A673 (cell line): ENCODE data around the gene KRT15. TPM values are rescaled to one million over a fixed set of nuclear protein-coding genes. Genes with fewer than 3 reads are reported as not detected.

ENCODE experiments used
- BruUV-seq: library from RNA; stranded (reverse); fragments of 400-500 nt; replicated peaks from 2 replicates; lab custom pipeline; 2021; lab: Mats Ljungman, UMichigan
- CTCF ChIA-PET: fragments of 300-600 bp; sonication (Branson Sonifier 250); formaldehyde crosslinking; loops from one replicate; lab custom pipeline; 2022; ENCODE audit warnings: antibody characterized with exemption; lab: Charles Lee
- POLR2A ChIA-PET: fragments of 300-600 bp; sonication (Branson Sonifier 250); formaldehyde crosslinking; loops from one replicate; lab custom pipeline; 2022; ENCODE audit warnings: antibody characterized with exemption; ENCODE audit not compliant: low non-redundant PET; lab: Charles Lee
- DNase-seq: peaks from one replicate; pipeline ENCODE4 v3.0.0-alpha.2; 2015; ENCODE audit warnings: low spot score
- H3K27ac ChIP-seq: fragments of 200-600 bp; sonication (generic); 2 replicates; pipeline ENCODE4 v1.5.1; 2016; ENCODE audit warnings: mixed run types, low read depth, mild to moderate bottlenecking, mixed read lengths, antibody characterized with exemption, low read length; ENCODE audit not compliant: poor library complexity, severe bottlenecking
- H3K27me3 ChIP-seq: fragments of 200-600 bp; sonication (generic); replicated peaks from 2 replicates; pipeline ENCODE4 v1.6.1; 2017; ENCODE audit warnings: mixed run types, low read depth, mild to moderate bottlenecking, mixed read lengths, antibody characterized with exemption, low read length; ENCODE audit not compliant: insufficient read depth, poor library complexity
- H3K36me3 ChIP-seq: fragments of 200-600 bp; sonication (generic); 2 replicates; pipeline ENCODE4 v1.6.1; 2016; ENCODE audit warnings: mixed run types, mild to moderate bottlenecking, mixed read lengths, antibody characterized with exemption, low read length; ENCODE audit not compliant: insufficient read depth, poor library complexity, severe bottlenecking
- H3K4me1 ChIP-seq: fragments of 200-600 bp; sonication (generic); 2 replicates; pipeline ENCODE4 v1.6.1; 2017; ENCODE audit warnings: mixed run types, mild to moderate bottlenecking, mixed read lengths, antibody characterized with exemption, low read length; ENCODE audit not compliant: insufficient read depth, poor library complexity, severe bottlenecking
- H3K4me3 ChIP-seq: fragments of 200-600 bp; sonication (generic); 2 replicates; pipeline ENCODE4 v1.5.1; 2016; ENCODE audit warnings: low read depth, mixed run types, mild to moderate bottlenecking, mixed read lengths, low read length; ENCODE audit not compliant: poor library complexity, severe bottlenecking
- H3K9me3 ChIP-seq: fragments of 200-600 bp; sonication (generic); 2 replicates; pipeline ENCODE4 v1.6.1; 2016; ENCODE audit warnings: mixed run types, low read depth, mild to moderate bottlenecking, mixed read lengths, antibody characterized with exemption, low read length; ENCODE audit not compliant: poor library complexity, severe bottlenecking
- EZH2 ChIP-seq: fragments of 200-600 bp; sonication (generic); IDR thresholded peaks from 2 replicates; pipeline ENCODE4 v1.6.1; 2017; ENCODE audit warnings: borderline replicate concordance, low read depth, mild to moderate bottlenecking, mixed read lengths, antibody characterized with exemption, low read length; ENCODE audit not compliant: poor library complexity, severe bottlenecking
- intact Hi-C: fragments of 100-400 bp; cut with micrococcal nuclease; formaldehyde crosslinking; loops from one replicate; pipeline ENCODE4 v1.10.0; 2022; ENCODE audit not compliant: unreplicated experiment
- total RNA-seq: library from RNA; stranded (reverse); gene quantifications from 2 replicates; pipeline ENCODE4 v1.2.3, GENCODE V29; 2021
- TF ChIP-seq, protein P1 (sequence below): fragments of 300-800, 200-600 bp; sonication (generic); conservative IDR thresholded peaks from 2 replicates; pipeline ENCODE4 v1.5.1; 2017; ENCODE audit warnings: low read depth, mild to moderate bottlenecking, antibody characterized with exemption, low read length, moderate library complexity, mixed read lengths

KRT15 gene
- total RNA-seq, 1 experiment from 2014 or later, result not detected

DNA sequence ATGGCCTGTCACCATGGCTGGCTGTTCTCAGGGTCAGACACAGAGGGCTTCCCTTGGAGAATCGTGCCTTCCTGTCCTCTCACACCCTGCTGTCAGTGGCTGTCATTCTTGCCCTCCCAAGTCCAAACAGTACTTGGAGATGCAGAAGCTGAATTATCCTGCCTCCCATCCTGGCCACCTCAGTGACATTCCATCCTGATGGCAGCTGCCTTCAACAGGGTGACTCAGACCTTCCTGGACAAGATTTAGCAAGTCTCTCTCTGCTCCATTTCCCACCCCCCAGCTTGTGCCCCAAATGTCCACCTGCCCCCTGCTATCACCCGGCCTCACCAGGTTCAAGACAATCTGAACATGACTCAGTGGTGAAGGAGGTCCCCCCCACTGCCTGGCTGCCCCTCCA, 24.2 kb downstream of the KRT15 start:
- DNase-seq, result no peak
- H3K27ac ChIP-seq, result no peak overlapping the region
- H3K9me3 ChIP-seq, result no peaks in the 10 kb centered on the region
- intact Hi-C loops, result no loop called here
- H3K36me3 ChIP-seq, result no peaks in the 10 kb centered on the region
- no peak for TF ChIP-seq EZH2
- TF ChIP-seq, protein P1, sequence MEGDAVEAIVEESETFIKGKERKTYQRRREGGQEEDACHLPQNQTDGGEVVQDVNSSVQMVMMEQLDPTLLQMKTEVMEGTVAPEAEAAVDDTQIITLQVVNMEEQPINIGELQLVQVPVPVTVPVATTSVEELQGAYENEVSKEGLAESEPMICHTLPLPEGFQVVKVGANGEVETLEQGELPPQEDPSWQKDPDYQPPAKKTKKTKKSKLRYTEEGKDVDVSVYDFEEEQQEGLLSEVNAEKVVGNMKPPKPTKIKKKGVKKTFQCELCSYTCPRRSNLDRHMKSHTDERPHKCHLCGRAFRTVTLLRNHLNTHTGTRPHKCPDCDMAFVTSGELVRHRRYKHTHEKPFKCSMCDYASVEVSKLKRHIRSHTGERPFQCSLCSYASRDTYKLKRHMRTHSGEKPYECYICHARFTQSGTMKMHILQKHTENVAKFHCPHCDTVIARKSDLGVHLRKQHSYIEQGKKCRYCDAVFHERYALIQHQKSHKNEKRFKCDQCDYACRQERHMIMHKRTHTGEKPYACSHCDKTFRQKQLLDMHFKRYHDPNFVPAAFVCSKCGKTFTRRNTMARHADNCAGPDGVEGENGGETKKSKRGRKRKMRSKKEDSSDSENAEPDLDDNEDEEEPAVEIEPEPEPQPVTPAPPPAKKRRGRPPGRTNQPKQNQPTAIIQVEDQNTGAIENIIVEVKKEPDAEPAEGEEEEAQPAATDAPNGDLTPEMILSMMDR, result no peak
- BruUV-seq, result no TSS peak
- no peak overlapping the region for H3K4me3 ChIP-seq
- H3K27me3 ChIP-seq, result no peaks in the 10 kb centered on the region
- POLR2A ChIA-PET, result no interaction called here
- CTCF ChIA-PET, result no interaction called here
- peaks cover 4% of the 10 kb centered on the region for H3K4me1 ChIP-seq

DNA sequence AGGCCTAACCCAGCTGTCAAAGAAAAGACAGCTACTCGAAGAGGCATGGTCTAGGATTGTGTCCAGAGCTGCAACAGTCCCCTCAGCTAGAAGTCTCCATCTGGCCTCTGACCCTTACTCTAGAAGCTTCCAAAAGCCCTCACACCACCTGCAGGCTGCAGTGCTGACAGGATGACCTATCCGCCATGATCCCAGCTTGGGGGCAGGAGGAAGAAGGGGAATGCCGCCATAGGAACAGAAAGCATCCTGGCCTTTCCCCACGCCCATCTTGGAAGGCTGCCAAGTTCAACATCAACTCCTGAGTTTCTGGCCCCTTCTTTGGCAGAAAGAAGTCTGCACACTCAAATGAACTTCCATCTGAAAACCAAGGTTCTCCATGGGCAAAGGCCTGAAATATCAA, 25.9 kb downstream of the KRT15 start:
- H3K27me3 ChIP-seq, result no peaks in the 10 kb centered on the region
- POLR2A ChIA-PET, result no interaction called here
- DNase-seq, result no peak
- H3K27ac ChIP-seq, result no peak overlapping the region
- no peaks in the 10 kb centered on the region for H3K9me3 ChIP-seq
- H3K4me3 ChIP-seq, result no peak overlapping the region
- TF ChIP-seq EZH2, result no peak
- TF ChIP-seq, protein P1, result no peak
- H3K4me1 ChIP-seq, result peaks cover 4% of the 10 kb centered on the region
- H3K36me3 ChIP-seq, result no peaks in the 10 kb centered on the region
- no TSS peak for BruUV-seq
- intact Hi-C loops, result no loop called here
- CTCF ChIA-PET, result interaction anchor here (0.6 kb wide), 1 partner anchor 424 kb away, joined by 3 read pairs; no protein-coding TSS in a partner anchor

DNA sequence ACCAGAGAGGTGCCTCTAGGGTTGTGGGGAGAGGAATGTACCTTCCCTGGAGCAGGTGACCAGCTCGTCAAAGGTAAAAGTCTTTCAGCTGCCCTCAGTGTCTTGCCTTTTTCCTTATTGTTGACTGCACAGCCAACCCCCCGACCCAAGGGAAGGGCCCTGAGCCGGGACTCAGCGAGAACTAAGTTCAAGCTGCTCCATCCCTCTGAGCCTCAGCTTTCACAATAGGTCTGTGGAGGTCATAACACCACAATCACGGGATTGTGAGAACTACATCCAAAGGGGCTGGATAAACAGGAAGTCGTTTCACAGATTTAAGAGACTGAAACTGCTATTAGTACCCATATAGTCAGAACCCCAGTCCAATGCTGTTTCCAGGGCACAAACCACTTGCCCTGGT, 26.3 kb downstream of the KRT15 start:
- no TSS peak for BruUV-seq

DNA sequence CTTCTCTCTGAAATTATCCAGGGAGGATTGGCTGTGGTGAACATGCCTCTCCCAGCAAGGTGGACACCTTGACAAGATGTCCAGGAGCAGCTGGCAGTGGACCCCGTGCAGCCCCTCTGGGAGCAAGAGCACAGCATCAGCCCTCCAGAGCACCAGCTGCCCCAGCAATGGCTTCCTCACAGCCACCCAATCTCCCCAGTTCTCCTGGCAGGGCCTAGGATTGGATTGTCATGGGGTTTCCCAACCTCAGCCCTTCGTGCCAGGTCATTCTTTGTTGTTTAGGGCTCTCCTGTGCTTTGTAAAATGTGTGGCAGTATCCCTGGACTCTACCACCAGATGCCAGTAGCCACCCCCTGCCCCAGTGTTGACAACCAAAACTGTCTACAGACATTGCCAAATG, 27.2 kb downstream of the KRT15 start:
- ChIA-PET CTCF (no interaction called here), POLR2A (no interaction called here)
- TF ChIP-seq EZH2, result no peak
- TF ChIP-seq, protein P1, result no peak
- H3K27ac ChIP-seq, result no peak overlapping the region
- no peak overlapping the region for H3K4me3 ChIP-seq
- no peaks in the 10 kb centered on the region for H3K9me3 ChIP-seq
- no peak for DNase-seq
- intact Hi-C loops, result no loop called here
- no TSS peak for BruUV-seq
- no peaks in the 10 kb centered on the region for H3K36me3 ChIP-seq
- H3K4me1 ChIP-seq, result peaks cover 4% of the 10 kb centered on the region
- no peaks in the 10 kb centered on the region for H3K27me3 ChIP-seq

More for the DNA sequence above, 26.3 kb downstream of the KRT15 start:
- no peak overlapping the region for H3K27ac ChIP-seq
- H3K4me3 ChIP-seq, result no peak overlapping the region
- no peaks in the 10 kb centered on the region for H3K9me3 ChIP-seq
- CTCF ChIA-PET, result no interaction called here
- H3K4me1 ChIP-seq, result peaks cover 4% of the 10 kb centered on the region
- no peaks in the 10 kb centered on the region for H3K36me3 ChIP-seq
- DNase-seq, result no peak
- intact Hi-C loops, result no loop called here
- no peak for TF ChIP-seq EZH2
- POLR2A ChIA-PET, result no interaction called here
- H3K27me3 ChIP-seq, result no peaks in the 10 kb centered on the region
